Kidney epithelial cell (primary cell): ENCODE results near the gene FMNL2. TPM values are rescaled to one million over a fixed set of nuclear protein-coding genes. Genes with fewer than 3 reads are reported as not detected.

Experiments
- DNase-seq: peaks from one replicate; pipeline ENCODE4 v3.0.0-alpha.2; 2010; ENCODE audit warnings: low read depth
- H3K27me3 ChIP-seq: 2 replicates; pipeline ENCODE4 v1.6.0; 2011; ENCODE audit warnings: low read length; ENCODE audit not compliant: control insufficient read depth, insufficient read depth
- H3K36me3 ChIP-seq: 2 replicates; pipeline ENCODE4 v1.5.1; 2011; ENCODE audit warnings: low read length; ENCODE audit not compliant: control insufficient read depth, insufficient read depth
- H3K4me3 ChIP-seq: 2 replicates; pipeline ENCODE4 v1.5.1; 2011; ENCODE audit warnings: low read depth, mild to moderate bottlenecking, control low read depth, low read length
- total RNA-seq: library from RNA; depleted of rRNA; stranded (reverse); fragments of >200 nt; gene quantifications from 2 replicates; pipeline ENCODE4 v1.2.3, GENCODE V29; 2015
- TF ChIP-seq, protein P1 (sequence below): IDR thresholded peaks from 2 replicates; pipeline ENCODE4 v1.5.1; 2011; ENCODE audit warnings: mild to moderate bottlenecking, moderate library complexity, low read length, control low read depth, inconsistent platforms; ENCODE audit not compliant: insufficient read depth, poor library complexity, severe bottlenecking

FMNL2 gene
- total RNA-seq, 1 donor from 2014 or later = 68.0 TPM

- no peaks in the 10 kb centered on the region for H3K36me3 ChIP-seq
- no peak for DNase-seq
- no peak overlapping the region for H3K4me3 ChIP-seq
- H3K27me3 ChIP-seq = no peaks in the 10 kb centered on the region
- TF ChIP-seq, protein P1, sequence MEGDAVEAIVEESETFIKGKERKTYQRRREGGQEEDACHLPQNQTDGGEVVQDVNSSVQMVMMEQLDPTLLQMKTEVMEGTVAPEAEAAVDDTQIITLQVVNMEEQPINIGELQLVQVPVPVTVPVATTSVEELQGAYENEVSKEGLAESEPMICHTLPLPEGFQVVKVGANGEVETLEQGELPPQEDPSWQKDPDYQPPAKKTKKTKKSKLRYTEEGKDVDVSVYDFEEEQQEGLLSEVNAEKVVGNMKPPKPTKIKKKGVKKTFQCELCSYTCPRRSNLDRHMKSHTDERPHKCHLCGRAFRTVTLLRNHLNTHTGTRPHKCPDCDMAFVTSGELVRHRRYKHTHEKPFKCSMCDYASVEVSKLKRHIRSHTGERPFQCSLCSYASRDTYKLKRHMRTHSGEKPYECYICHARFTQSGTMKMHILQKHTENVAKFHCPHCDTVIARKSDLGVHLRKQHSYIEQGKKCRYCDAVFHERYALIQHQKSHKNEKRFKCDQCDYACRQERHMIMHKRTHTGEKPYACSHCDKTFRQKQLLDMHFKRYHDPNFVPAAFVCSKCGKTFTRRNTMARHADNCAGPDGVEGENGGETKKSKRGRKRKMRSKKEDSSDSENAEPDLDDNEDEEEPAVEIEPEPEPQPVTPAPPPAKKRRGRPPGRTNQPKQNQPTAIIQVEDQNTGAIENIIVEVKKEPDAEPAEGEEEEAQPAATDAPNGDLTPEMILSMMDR = no peak
Observed at GRCh38 chr2:152534460-152535135, 199.6 kb downstream of the FMNL2 start.

DNA sequence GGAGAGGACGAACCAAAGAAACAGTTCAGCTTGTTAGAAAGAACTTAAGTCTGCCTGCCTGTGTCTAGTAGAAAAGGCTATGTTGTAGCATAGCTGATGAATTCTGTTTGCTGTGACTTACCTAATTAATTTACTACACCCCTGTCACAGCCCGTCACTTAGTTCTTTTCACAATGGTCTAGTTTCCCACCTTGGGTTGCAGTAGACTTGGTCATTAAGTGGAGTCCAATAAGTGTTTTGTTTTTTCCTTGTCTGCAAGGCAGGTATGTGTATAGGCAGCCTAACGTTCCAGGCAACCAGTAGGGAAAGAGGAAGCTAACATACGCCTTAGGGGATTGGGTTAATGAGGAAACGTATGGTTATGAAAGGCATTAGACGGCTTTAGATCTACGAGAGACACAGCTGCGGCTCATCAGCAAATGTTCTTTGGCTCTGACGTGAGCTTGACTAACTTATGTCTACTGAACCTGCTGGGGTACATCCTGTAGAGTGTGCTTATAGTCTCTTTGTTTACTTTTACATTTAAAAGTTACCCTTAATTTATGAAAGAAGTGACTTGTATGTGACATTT lies 202.2 kb downstream of the FMNL2 start:
- Histone ChIP-seq H3K36me3 (no peaks in the 10 kb centered on the region), H3K4me3 (no peak overlapping the region), H3K27me3 (no peaks in the 10 kb centered on the region)
- TF ChIP-seq, protein P1 = no peak
- no peak for DNase-seq

DNA sequence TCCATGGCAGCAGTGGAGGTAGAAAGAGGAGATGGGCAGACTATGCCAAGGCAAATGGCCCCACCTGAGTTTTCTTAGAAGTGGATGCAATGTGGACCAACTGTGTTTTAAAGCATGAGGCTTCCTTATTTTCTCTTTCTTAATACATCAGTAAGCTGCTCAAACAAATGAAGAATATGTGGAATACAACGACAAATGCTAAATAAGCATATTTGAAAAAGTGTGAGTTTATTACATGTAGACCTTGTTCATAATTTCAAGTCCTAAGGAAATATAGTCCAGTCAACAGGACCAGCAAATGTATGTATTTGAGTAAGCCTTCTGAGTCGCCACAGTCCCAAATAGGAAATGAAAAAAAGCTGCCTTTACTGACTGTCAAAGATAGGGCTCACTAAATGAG lies 204.4 kb downstream of the FMNL2 start:
- Histone ChIP-seq H3K4me3 (no peak overlapping the region), H3K36me3 (no peaks in the 10 kb centered on the region), H3K27me3 (no peaks in the 10 kb centered on the region)
- DNase-seq = no peak
- TF ChIP-seq, protein P1 = no peak

- no peaks in the 10 kb centered on the region for H3K27me3 ChIP-seq
- no peaks in the 10 kb centered on the region for H3K36me3 ChIP-seq
- no peak overlapping the region for H3K4me3 ChIP-seq
- DNase-seq = no peak
- TF ChIP-seq, protein P1 = no peak
Observed at GRCh38 chr2:152541712-152542111, 206.7 kb downstream of the FMNL2 start.

GRCh38 chr2:152542337-152542994 lies 207.5 kb downstream of the FMNL2 start:
- H3K27me3 ChIP-seq = no peaks in the 10 kb centered on the region
- no peaks in the 10 kb centered on the region for H3K36me3 ChIP-seq
- DNase-seq = no peak
- TF ChIP-seq, protein P1 = no peak
- no peak overlapping the region for H3K4me3 ChIP-seq
